Immature natural killer cell (primary cell): ENCODE results near the gene FARS2. TPM values are rescaled to one million over a fixed set of nuclear protein-coding genes. Genes with fewer than 3 reads are reported as not detected.

Experiments
- DNase-seq, 3 donors: peaks; one replicate each; pipeline ENCODE4 v3.0.0; 2022; ENCODE audit warnings: mixed read lengths in 1 of 3
- H3K27ac Mint-ChIP-seq, 6 donors: one replicate each; pipeline ENCODE4 v1.8.0; 2020; ENCODE audit warnings: mixed read lengths in 6 of 6, mild to moderate bottlenecking in 5 of 6, inconsistent platforms in 4 of 6, moderate library complexity in 3 of 6
- H3K27me3 Mint-ChIP-seq, 3 donors: one replicate each; pipeline ENCODE4 v1.8.0; 2020 to 2021; ENCODE audit warnings: low read depth in 3 of 3, mild to moderate bottlenecking in 3 of 3, mixed read lengths in 3 of 3, moderate library complexity in 3 of 3, inconsistent platforms in 1 of 3
- H3K36me3 Mint-ChIP-seq, 3 donors: one replicate each; pipeline ENCODE4 v1.8.0; 2020; ENCODE audit warnings: mixed read lengths in 3 of 3, inconsistent platforms in 2 of 3, mild to moderate bottlenecking in 2 of 3
- H3K4me1 Mint-ChIP-seq, 2 donors: one replicate each; pipeline ENCODE4 v1.8.0; 2020; ENCODE audit warnings: inconsistent platforms in 2 of 2, mild to moderate bottlenecking in 2 of 2, mixed read lengths in 2 of 2, moderate library complexity in 1 of 2
- H3K4me3 Mint-ChIP-seq, 5 donors: one replicate each; pipeline ENCODE4 v1.8.0; 2020; ENCODE audit warnings: mild to moderate bottlenecking in 5 of 5, mixed read lengths in 5 of 5, inconsistent platforms in 3 of 5, moderate library complexity in 3 of 5
- H3K9me3 Mint-ChIP-seq, 6 donors: one replicate each; pipeline ENCODE4 v1.8.0; 2020; ENCODE audit warnings: mild to moderate bottlenecking in 6 of 6, mixed read lengths in 6 of 6, inconsistent platforms in 4 of 6, moderate library complexity in 3 of 6
- polyA plus RNA-seq, 3 donors: library from polyadenylated mRNA; unstranded; fragments of 300-500 nt; fragmentation: Illumina TruSeq; gene quantifications; one replicate each; pipeline ENCODE4 v1.2.3, GENCODE V29; 2021

Gene FARS2
- polyA plus RNA-seq, 3 donors from 2014 or later = 30.5 to 41.0 (median 40.2) TPM

DNA sequence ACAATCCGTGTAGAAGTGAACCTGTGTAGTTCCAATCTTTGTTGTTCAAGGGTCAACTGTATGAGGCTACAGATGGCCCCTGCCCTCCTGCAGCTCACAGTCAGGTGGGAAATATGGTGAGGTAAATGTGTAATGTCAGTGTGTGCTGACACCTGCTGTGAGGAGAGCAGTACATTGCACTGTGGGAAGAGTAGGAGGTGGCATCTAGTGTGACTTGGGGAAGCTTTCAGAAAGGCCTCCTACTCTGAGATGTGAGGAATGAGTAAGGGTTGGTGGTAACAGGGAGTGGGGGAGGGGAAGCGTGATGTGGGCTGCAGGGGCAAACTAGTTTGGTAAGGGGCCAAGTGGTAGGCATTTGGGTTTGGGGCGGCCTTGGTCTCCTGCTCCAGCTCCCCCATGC is 188.8 kb downstream of the FARS2 start:
- H3K36me3 Mint-ChIP-seq = peaks cover 4 to 8% (median 4%) of the 10 kb centered on the region in 3 donors
- no peak overlapping the region for H3K27ac Mint-ChIP-seq
- H3K4me3 Mint-ChIP-seq = no peak overlapping the region

DNA sequence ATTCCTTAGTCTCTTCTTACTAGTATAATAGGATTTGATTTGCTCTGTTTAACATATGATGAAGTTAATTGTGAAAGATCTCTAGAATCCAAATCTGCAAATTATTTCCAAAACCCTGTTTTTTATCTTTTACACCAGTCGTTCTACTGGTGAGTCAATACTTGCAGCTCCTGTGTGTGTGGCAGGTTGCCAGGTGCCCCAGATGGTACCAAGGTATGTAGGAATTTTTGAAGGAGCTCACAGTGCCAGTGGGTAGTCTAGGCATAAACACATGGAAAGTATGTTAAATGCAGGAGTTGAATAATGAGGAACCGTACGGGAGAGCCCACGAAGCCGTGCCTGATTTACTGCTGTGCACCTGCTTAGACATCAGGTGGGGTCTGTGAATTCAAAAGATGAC is 192.2 kb downstream of the FARS2 start:
- Mint-ChIP-seq H3K9me3 (no peaks in the 10 kb centered on the region), H3K36me3 (peaks cover 3 to 4% (median 4%) of the 10 kb centered on the region in 3 donors), H3K4me1 (no peaks in the 10 kb centered on the region), H3K27me3 (peaks cover 0 to 2% (median 0%) of the 10 kb centered on the region in 3 donors), H3K4me3 (no peak overlapping the region), H3K27ac (no peak overlapping the region)
- DNase-seq = no peak

More for the DNA sequence above, 188.8 kb downstream of the FARS2 start:
- no peaks in the 10 kb centered on the region for H3K9me3 Mint-ChIP-seq
- H3K27me3 Mint-ChIP-seq = peaks cover 0 to 2% (median 0%) of the 10 kb centered on the region in 3 donors
- DNase-seq = no peak
- H3K4me1 Mint-ChIP-seq = no peaks in the 10 kb centered on the region

DNA sequence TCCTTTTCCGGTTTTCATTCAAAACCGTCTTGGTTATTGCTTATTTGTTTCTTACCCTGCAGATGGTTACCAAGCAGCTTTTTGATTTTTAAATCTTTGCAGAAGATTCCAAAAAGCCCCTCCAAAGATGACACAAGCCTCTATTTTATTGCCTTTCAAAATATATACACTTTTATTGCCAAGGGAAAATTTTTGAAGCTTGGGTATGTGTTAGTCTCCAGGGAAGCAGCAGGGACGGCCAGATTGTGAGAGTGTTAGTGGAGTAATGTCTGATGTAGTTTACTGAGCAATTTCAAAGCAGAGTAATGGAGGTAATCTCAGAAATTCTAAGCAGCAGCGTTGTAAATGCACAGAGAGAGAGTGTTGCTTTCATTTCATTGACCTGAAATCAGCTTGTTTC is 193.8 kb downstream of the FARS2 start:
- no peaks in the 10 kb centered on the region for H3K4me1 Mint-ChIP-seq
- peaks cover 3 to 4% (median 4%) of the 10 kb centered on the region in 3 donors for H3K36me3 Mint-ChIP-seq
- peaks cover 0 to 1% (median 0%) of the 10 kb centered on the region in 6 donors for H3K9me3 Mint-ChIP-seq
- DNase-seq = no peak
- peaks cover 0 to 2% (median 0%) of the 10 kb centered on the region in 3 donors for H3K27me3 Mint-ChIP-seq
- H3K4me3 Mint-ChIP-seq = no peak overlapping the region
- no peak overlapping the region for H3K27ac Mint-ChIP-seq

DNA sequence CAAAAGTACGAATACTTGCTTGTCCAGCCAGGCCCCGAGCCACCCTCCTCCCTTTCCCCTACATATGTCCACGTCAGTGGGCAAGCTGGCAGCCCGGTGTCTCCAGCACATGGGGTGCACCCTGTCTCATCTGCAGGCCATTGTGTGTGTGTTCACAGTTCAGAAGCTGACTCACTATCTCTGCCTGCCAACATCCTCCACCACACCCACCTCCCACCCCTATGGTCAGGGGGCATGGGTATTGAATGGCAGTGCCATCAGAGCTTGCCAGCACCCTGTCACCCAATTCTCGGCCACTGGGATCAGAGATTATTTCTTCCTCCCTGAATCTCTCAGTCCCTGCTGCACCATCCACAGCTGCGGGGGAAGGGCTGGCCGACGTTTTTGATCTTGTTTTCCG is 195.7 kb downstream of the FARS2 start:
- H3K36me3 Mint-ChIP-seq = peaks cover 3 to 7% (median 4%) of the 10 kb centered on the region in 3 donors
- H3K4me3 Mint-ChIP-seq = no peak overlapping the region
- H3K27ac Mint-ChIP-seq = no peak overlapping the region
- peaks cover 0 to 1% (median 0%) of the 10 kb centered on the region in 6 donors for H3K9me3 Mint-ChIP-seq
- no peak for DNase-seq
- no peaks in the 10 kb centered on the region for H3K4me1 Mint-ChIP-seq
- H3K27me3 Mint-ChIP-seq = peaks cover 0 to 2% (median 0%) of the 10 kb centered on the region in 3 donors

GRCh38 chr6:5457983-5458683 is 196.8 kb downstream of the FARS2 start:
- H3K4me3 Mint-ChIP-seq = no peak overlapping the region
- peaks cover 0 to 2% (median 0%) of the 10 kb centered on the region in 3 donors for H3K27me3 Mint-ChIP-seq
- peaks cover 3 to 7% (median 4%) of the 10 kb centered on the region in 3 donors for H3K36me3 Mint-ChIP-seq
- H3K4me1 Mint-ChIP-seq = no peaks in the 10 kb centered on the region
- no peak overlapping the region for H3K27ac Mint-ChIP-seq
- H3K9me3 Mint-ChIP-seq = peaks cover 0 to 1% (median 0%) of the 10 kb centered on the region in 6 donors
- DNase-seq = no peak

GRCh38 chr6:5459346-5459745 is 198.0 kb downstream of the FARS2 start:
- H3K36me3 Mint-ChIP-seq = peaks cover 0 to 7% (median 0%) of the 10 kb centered on the region in 3 donors
- no peaks in the 10 kb centered on the region for H3K27me3 Mint-ChIP-seq
- DNase-seq = no peak
- no peak overlapping the region for H3K4me3 Mint-ChIP-seq
- H3K27ac Mint-ChIP-seq = no peak overlapping the region
- no peaks in the 10 kb centered on the region for H3K4me1 Mint-ChIP-seq
- peaks cover 0 to 1% (median 0%) of the 10 kb centered on the region in 6 donors for H3K9me3 Mint-ChIP-seq

- H3K27ac Mint-ChIP-seq = no peak overlapping the region
- H3K4me1 Mint-ChIP-seq = no peaks in the 10 kb centered on the region
- no peak overlapping the region for H3K4me3 Mint-ChIP-seq
- no peak for DNase-seq
- H3K36me3 Mint-ChIP-seq = peaks cover 0 to 3% (median 0%) of the 10 kb centered on the region in 3 donors
- H3K9me3 Mint-ChIP-seq = peaks cover 0 to 1% (median 0%) of the 10 kb centered on the region in 6 donors
- no peaks in the 10 kb centered on the region for H3K27me3 Mint-ChIP-seq
Measured at GRCh38 chr6:5461365-5461764, 200.1 kb downstream of the FARS2 start.

DNA sequence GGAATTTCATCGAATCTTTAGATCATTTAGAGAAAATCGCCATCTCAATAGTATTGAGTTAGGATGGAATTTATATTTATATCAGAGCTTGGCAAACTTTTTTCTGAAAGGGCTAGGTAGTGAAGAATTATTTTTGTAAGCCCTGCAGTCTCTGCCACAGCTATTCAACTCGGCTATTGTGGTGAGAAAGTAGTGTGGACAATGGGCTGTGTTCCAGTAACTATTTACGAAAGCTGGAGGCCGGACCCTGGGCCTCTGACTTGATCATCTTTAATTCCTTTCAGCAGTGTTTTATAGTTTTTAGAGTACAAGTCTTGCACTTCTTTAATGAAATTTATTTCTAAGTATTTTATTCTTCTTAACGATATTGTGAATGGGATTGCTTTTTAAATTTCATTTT is 201.5 kb downstream of the FARS2 start:
- DNase-seq = no peak
- H3K27ac Mint-ChIP-seq = no peak overlapping the region
- no peak overlapping the region for H3K4me3 Mint-ChIP-seq
- peaks cover 0 to 3% (median 0%) of the 10 kb centered on the region in 3 donors for H3K36me3 Mint-ChIP-seq
- H3K27me3 Mint-ChIP-seq = peaks cover 0 to 1% (median 0%) of the 10 kb centered on the region in 3 donors
- peaks cover 0 to 1% (median 0%) of the 10 kb centered on the region in 6 donors for H3K9me3 Mint-ChIP-seq
- peaks cover 3 to 7% of the 10 kb centered on the region in 2 donors for H3K4me1 Mint-ChIP-seq

GRCh38 chr6:5463690-5464089 is 202.4 kb downstream of the FARS2 start:
- Mint-ChIP-seq H3K9me3 (peaks cover 0 to 1% (median 0%) of the 10 kb centered on the region in 6 donors), H3K27ac (no peak overlapping the region), H3K4me1 (peaks cover 3 to 7% of the 10 kb centered on the region in 2 donors), H3K36me3 (peaks cover 0 to 3% (median 0%) of the 10 kb centered on the region in 3 donors), H3K4me3 (no peak overlapping the region), H3K27me3 (peaks cover 0 to 1% (median 0%) of the 10 kb centered on the region in 3 donors)
- DNase-seq = no peak

DNA sequence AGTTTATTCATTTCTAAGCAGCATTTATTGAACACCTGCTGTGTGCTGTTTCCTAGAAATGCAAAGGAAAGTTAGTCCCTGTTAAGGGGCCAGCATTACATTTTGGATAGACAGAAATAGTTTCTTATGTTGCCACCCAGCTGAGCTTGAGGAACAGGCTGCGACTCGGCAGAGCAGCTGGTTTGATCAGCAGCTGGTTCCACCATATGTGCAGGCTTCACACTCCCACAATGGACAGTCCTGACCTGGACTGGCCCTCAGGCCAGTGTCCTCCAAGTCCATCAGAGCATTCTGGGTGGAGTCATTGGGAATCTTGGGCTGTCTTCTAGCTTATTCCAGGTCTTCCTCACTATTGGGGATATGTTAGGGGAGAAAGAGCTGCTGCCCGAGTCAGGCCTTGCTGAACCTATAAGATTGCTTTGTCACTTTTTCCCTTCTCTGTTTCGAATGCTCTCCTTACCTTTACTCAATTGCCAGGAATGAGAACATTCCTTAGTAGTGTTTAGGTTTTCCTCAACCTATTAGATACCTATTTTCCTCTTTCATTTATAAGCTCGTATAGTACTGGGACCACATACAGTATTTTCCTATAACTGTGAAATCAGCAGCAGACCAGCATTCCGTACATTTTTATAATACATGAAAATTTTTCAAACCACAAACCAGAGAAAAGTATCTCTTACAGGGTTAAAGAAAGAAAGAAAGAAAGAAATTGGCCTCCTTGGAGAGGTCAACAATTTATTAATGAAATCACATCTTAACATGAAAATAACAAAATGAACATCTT is 203.0 kb downstream of the FARS2 start:
- H3K4me1 Mint-ChIP-seq = peaks cover 3 to 7% of the 10 kb centered on the region in 2 donors
- peak overlapping the region in 1 of 6 donors; percentile 21 for H3K27ac Mint-ChIP-seq
- H3K9me3 Mint-ChIP-seq = peaks cover 0 to under 1% (median 0%) of the 10 kb centered on the region in 6 donors
- no peak overlapping the region for H3K4me3 Mint-ChIP-seq
- DNase-seq = no peak
- peaks cover 0 to 3% (median 1%) of the 10 kb centered on the region in 3 donors for H3K36me3 Mint-ChIP-seq
- H3K27me3 Mint-ChIP-seq = peaks cover 0 to 1% (median 0%) of the 10 kb centered on the region in 3 donors

GRCh38 chr6:5466281-5467136 is 205.2 kb downstream of the FARS2 start:
- no peak for DNase-seq
- no peak overlapping the region for H3K27ac Mint-ChIP-seq
- H3K9me3 Mint-ChIP-seq = no peaks in the 10 kb centered on the region
- peaks cover 0 to 1% (median 0%) of the 10 kb centered on the region in 3 donors for H3K27me3 Mint-ChIP-seq
- peaks cover 3 to 7% of the 10 kb centered on the region in 2 donors for H3K4me1 Mint-ChIP-seq
- H3K36me3 Mint-ChIP-seq = peaks cover 0 to 4% (median under 1%) of the 10 kb centered on the region in 3 donors
- H3K4me3 Mint-ChIP-seq = no peak overlapping the region

GRCh38 chr6:5468586-5468985 is 207.3 kb downstream of the FARS2 start:
- no peak for DNase-seq
- peaks cover 3 to 7% of the 10 kb centered on the region in 2 donors for H3K4me1 Mint-ChIP-seq
- H3K27ac Mint-ChIP-seq = no peak overlapping the region
- no peak overlapping the region for H3K4me3 Mint-ChIP-seq
- no peaks in the 10 kb centered on the region for H3K9me3 Mint-ChIP-seq
- H3K36me3 Mint-ChIP-seq = peaks cover 0 to 4% (median 0%) of the 10 kb centered on the region in 3 donors
- H3K27me3 Mint-ChIP-seq = peaks cover 0 to 1% (median 0%) of the 10 kb centered on the region in 3 donors
